Measurements from ENCODE around the gene YBX2. TPM values are rescaled to one million over a fixed set of nuclear protein-coding genes. Genes with fewer than 3 reads are reported as not detected.

YBX2 gene
- total and polyA plus RNA-seq, 2 experiments from 2014 or later: 0.22 TPM; not detected in 1

DNA sequence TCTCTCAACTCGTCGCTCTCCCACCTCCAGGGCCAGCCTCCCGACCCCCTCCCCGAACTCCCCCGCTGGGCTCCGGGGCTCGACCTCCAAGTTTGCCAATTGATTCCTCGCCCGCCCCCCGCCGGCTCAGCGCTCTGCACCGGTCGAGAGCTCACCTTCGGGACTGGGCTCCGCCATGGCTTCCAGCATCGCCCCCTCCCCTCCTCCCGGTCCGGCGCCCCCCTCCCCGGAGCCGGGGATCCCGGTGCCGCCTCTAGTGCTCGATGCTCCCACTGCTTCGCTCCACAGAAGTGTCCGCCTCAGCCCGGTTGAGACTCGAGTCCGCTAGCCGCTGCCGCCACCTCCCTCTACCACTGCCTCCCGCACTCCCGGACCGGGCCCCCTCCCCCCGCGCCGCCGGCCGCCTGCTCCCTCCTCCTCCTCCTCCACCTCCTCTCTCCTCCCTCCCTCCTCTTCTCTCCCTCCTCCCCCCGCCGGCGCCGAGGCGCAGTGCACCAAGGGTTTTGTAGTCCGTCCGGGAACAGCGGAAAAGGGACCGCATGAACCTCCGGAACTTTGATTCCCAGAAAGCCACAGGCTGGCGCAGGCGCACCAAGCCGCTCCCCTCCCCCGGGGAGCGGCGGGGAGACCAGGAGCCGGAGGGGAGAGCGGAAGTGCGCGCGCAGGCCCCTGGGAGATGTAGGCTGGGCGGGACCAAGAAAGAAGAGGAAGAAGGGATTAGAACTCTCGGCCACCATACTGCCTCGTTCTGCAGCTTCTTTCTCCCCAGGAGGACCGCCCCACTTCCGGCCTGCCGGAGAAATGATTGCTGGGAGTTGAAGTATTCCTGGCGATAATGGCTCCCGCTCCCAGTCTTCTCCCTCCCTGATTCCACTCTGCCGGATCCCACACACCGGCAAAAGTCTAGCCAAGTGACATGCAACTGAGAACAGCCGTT lies 55.1 kb downstream of the YBX2 start, which contains the start of gene PHF23:
TSS of gene PHF23 (minus strand) at position 367 of the 937 bp plus-strand sequence. CDS start at position 189, 178 bp downstream.
- TF ChIP-seq EZH2 (IDR thresholded peaks at IDR 0.05; ENCODE audit: insufficient read depth, poor library complexity, severe bottlenecking): no peak
- no peak for TF ChIP-seq EZH2phosphoT487 (IDR thresholded peaks at IDR 0.05; ENCODE audit: insufficient read depth, low read depth)
- Histone ChIP-seq H3K9me2 (ENCODE audit: insufficient read depth) (no peaks in the 10 kb centered on the region), H3K36me3 (ENCODE audit: low read depth) (peaks cover 17% of the 10 kb centered on the region), H3K4me2 (ENCODE audit: unreplicated experiment) (peak within 1 kb of the TSS; percentile 100), H4K20me1 (ENCODE audit: insufficient read depth) (no peaks in the 10 kb centered on the region), H3K4me3 (peak within 1 kb of the TSS; percentile 99), H3K9ac (peak within 1 kb of the TSS; percentile 99), H3K27ac (peak within 1 kb of the TSS; percentile 99), H3K27me3 (replicated peaks; ENCODE audit: insufficient read depth) (no peaks in the 10 kb centered on the region), H3K79me2 (ENCODE audit: insufficient read depth) (peaks cover 71% of the 10 kb centered on the region), H3F3A (ENCODE audit: insufficient read depth) (peaks cover 55% of the 10 kb centered on the region), H2AFZ (0 out of 2 replicates have a peak within 1 kb of the TSS, but pooled peaks have one; percentile 17), H3K9me3 (ENCODE audit: low read depth) (no peaks in the 10 kb centered on the region), H3K4me1 (ENCODE audit: insufficient read depth) (peaks cover 32% of the 10 kb centered on the region)
- in situ Hi-C loops (cut with MboI): no loop called here
- DNase-seq: peak; percentile 100
- WGBS, 2 experiments (ENCODE audit: low coverage in 1 of 2, low lambda C conversion rate in 2 of 2, missing lambda C conversion rate in 2 of 2): 0 to 2% methylated on average over 40 to 69 of the region's 72 CpGs

DNA sequence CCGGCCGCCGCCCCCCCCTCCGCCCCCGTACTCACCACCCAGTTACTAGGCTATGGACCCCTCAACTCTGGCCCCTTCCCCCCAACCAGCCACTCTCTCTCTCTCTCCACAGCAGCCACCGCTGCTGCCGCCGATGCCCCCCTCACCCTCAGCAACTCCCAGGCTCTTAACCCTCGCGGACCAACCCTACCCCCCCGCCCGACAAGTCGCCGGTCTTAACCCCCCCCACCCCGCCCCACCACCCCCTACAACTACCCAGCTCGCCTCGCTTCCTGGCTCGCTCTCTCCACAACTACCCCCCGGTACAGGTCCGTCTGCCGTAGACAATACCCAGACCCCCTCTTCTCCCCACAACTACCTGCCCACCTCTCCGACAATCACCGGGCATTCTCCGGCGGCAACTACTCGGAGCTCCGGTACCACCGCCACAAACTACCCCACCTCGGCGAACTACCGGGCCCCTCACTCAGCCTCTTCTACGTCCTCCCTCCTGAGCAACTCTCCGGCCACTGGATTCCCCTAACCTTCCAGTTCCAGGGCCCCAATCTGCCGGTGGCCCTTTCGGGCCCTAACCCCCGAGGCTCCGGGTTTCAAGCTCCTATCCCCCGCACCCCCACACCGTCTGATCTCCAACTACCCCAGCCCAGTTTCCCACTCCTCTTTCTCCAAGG lies 55.9 kb downstream of the YBX2 start:
- H3F3A ChIP-seq (ENCODE audit: insufficient read depth): peaks cover 54% of the 10 kb centered on the region
- peak overlapping the region; percentile 77 for H3K27ac ChIP-seq
- peak; percentile 56 for DNase-seq
- H3K9me2 ChIP-seq (ENCODE audit: insufficient read depth): no peaks in the 10 kb centered on the region
- no peaks in the 10 kb centered on the region for H4K20me1 ChIP-seq (ENCODE audit: insufficient read depth)
- peaks cover 70% of the 10 kb centered on the region for H3K79me2 ChIP-seq (ENCODE audit: insufficient read depth)
- WGBS, 2 experiments (ENCODE audit: low coverage in 1 of 2, low lambda C conversion rate in 2 of 2, missing lambda C conversion rate in 2 of 2): 1% methylated on average over 23 to 39 of the region's 39 CpGs
- H3K4me3 ChIP-seq: peak overlapping the region; percentile 99
- 0 out of 2 replicates have a peak overlapping the region, but pooled peaks have one; percentile 17 for H2AFZ ChIP-seq
- peak overlapping the region; percentile 82 for H3K4me2 ChIP-seq (ENCODE audit: unreplicated experiment)
- TF ChIP-seq EZH2phosphoT487 (IDR thresholded peaks at IDR 0.05; ENCODE audit: insufficient read depth, low read depth) (no peak), EZH2 (IDR thresholded peaks at IDR 0.05; ENCODE audit: insufficient read depth, poor library complexity, severe bottlenecking) (no peak)
- H3K27me3 ChIP-seq (replicated peaks; ENCODE audit: insufficient read depth): no peaks in the 10 kb centered on the region
- H3K4me1 ChIP-seq (ENCODE audit: insufficient read depth): peaks cover 32% of the 10 kb centered on the region
- H3K36me3 ChIP-seq (ENCODE audit: low read depth): peaks cover 14% of the 10 kb centered on the region; the same call in 1 of the 2 replicates
- H3K9ac ChIP-seq: peak overlapping the region; percentile 96
- H3K9me3 ChIP-seq (ENCODE audit: low read depth): no peaks in the 10 kb centered on the region
- in situ Hi-C loops (cut with MboI): no loop called here

Small RNA genes within 50 kb of the gene (small RNA-seq; reads per million reads assigned to genes)
- gene AC026954.2 (ENCODE audit: low read depth, low replicate concordance): not detected
- not detected for gene RF00019 (ENCODE audit: low read depth, low replicate concordance)

Other genes with a start within 250 kb of the YBX2 start
Only the 30 nearest of the 31 such genes appear.
- not detected in 2 replicates for gene ASGR2, start 179.8 kb downstream of the YBX2 start, total RNA-seq (2014; rRNA removed; shearing (Covaris generic))
- gene ASGR2, start 179.8 kb downstream of the YBX2 start, polyA plus RNA-seq (2016; fragmentation: Nextera tagmentation; extraction: Ambion mirVana): not detected in 2 replicates
- 0.97 TPM in 1 of 2 replicates, not detected in the other for gene ASGR1, start 115.3 kb downstream of the YBX2 start, total RNA-seq (2014; rRNA removed; shearing (Covaris generic))
- gene ASGR1, start 115.3 kb downstream of the YBX2 start, polyA plus RNA-seq (2016; fragmentation: Nextera tagmentation; extraction: Ambion mirVana): 0.63 and 0.75 TPM in 2 replicates
- 13.1 and 23.8 TPM in 2 replicates for gene DLG4, start 74.8 kb downstream of the YBX2 start, total RNA-seq (2014; rRNA removed; shearing (Covaris generic))
- 1.3 and 1.9 TPM in 2 replicates for gene DLG4, start 74.8 kb downstream of the YBX2 start, polyA plus RNA-seq (2016; fragmentation: Nextera tagmentation; extraction: Ambion mirVana)
- gene ACADVL, start 74.7 kb downstream of the YBX2 start, total RNA-seq (2014; rRNA removed; shearing (Covaris generic)): 453 and 600 TPM in 2 replicates
- 386 and 441 TPM in 2 replicates for gene ACADVL, start 74.7 kb downstream of the YBX2 start, polyA plus RNA-seq (2016; fragmentation: Nextera tagmentation; extraction: Ambion mirVana)
- 41.2 and 45.8 TPM in 2 replicates for gene DVL2, start 60.1 kb downstream of the YBX2 start, total RNA-seq (2014; rRNA removed; shearing (Covaris generic))
- gene DVL2, start 60.1 kb downstream of the YBX2 start, polyA plus RNA-seq (2016; fragmentation: Nextera tagmentation; extraction: Ambion mirVana): 18.9 and 19.5 TPM in 2 replicates
- gene PHF23, start 55.2 kb downstream of the YBX2 start, total RNA-seq (2014; rRNA removed; shearing (Covaris generic)): 32.0 and 42.6 TPM in 2 replicates
- 40.7 and 45.6 TPM in 2 replicates for gene PHF23, start 55.2 kb downstream of the YBX2 start, polyA plus RNA-seq (2016; fragmentation: Nextera tagmentation; extraction: Ambion mirVana)
- gene GABARAP, start 52.2 kb downstream of the YBX2 start, total RNA-seq (2014; rRNA removed; shearing (Covaris generic)): 152 and 355 TPM in 2 replicates
- 845 and 847 TPM in 2 replicates for gene GABARAP, start 52.2 kb downstream of the YBX2 start, polyA plus RNA-seq (2016; fragmentation: Nextera tagmentation; extraction: Ambion mirVana)
- gene CTDNEP1, start 42.9 kb downstream of the YBX2 start, total RNA-seq (2014; rRNA removed; shearing (Covaris generic)): 38.9 and 63.2 TPM in 2 replicates
- 30.0 and 30.7 TPM in 2 replicates for gene CTDNEP1, start 42.9 kb downstream of the YBX2 start, polyA plus RNA-seq (2016; fragmentation: Nextera tagmentation; extraction: Ambion mirVana)
- 25.9 and 32.9 TPM in 2 replicates for gene ELP5, start 42.4 kb downstream of the YBX2 start, total RNA-seq (2014; rRNA removed; shearing (Covaris generic))
- 34.8 and 34.9 TPM in 2 replicates for gene ELP5, start 42.4 kb downstream of the YBX2 start, polyA plus RNA-seq (2016; fragmentation: Nextera tagmentation; extraction: Ambion mirVana)
- 4.5 and 5.4 TPM in 2 replicates for gene CLDN7, start 32.2 kb downstream of the YBX2 start, total RNA-seq (2014; rRNA removed; shearing (Covaris generic))
- gene CLDN7, start 32.2 kb downstream of the YBX2 start, polyA plus RNA-seq (2016; fragmentation: Nextera tagmentation; extraction: Ambion mirVana): 1.7 and 2.3 TPM in 2 replicates
- gene SLC2A4, start 12.9 kb downstream of the YBX2 start, total RNA-seq (2014; rRNA removed; shearing (Covaris generic)): not detected in 2 replicates
- 0.08 TPM in 1 of 2 replicates, not detected in the other for gene SLC2A4, start 12.9 kb downstream of the YBX2 start, polyA plus RNA-seq (2016; fragmentation: Nextera tagmentation; extraction: Ambion mirVana)
- 869 and 956 TPM in 2 replicates for gene EIF5A, start 13.0 kb upstream of the YBX2 start, total RNA-seq (2014; rRNA removed; shearing (Covaris generic))
- gene EIF5A, start 13.0 kb upstream of the YBX2 start, polyA plus RNA-seq (2016; fragmentation: Nextera tagmentation; extraction: Ambion mirVana): 998 and 1,047 TPM in 2 replicates
- 50.1 and 81.3 TPM in 2 replicates for gene GPS2, start 20.7 kb upstream of the YBX2 start, total RNA-seq (2014; rRNA removed; shearing (Covaris generic))
- gene GPS2, start 20.7 kb upstream of the YBX2 start, polyA plus RNA-seq (2016; fragmentation: Nextera tagmentation; extraction: Ambion mirVana): 53.8 and 59.4 TPM in 2 replicates
- 12.8 and 20.1 TPM in 2 replicates for gene NEURL4, start 34.7 kb upstream of the YBX2 start, total RNA-seq (2014; rRNA removed; shearing (Covaris generic))
- gene NEURL4, start 34.7 kb upstream of the YBX2 start, polyA plus RNA-seq (2016; fragmentation: Nextera tagmentation; extraction: Ambion mirVana): 2.0 and 2.1 TPM in 2 replicates
- gene ACAP1, start 41.9 kb upstream of the YBX2 start, total RNA-seq (2014; rRNA removed; shearing (Covaris generic)): 0.89 and 4.4 TPM in 2 replicates
- 15.6 and 15.7 TPM in 2 replicates for gene ACAP1, start 41.9 kb upstream of the YBX2 start, polyA plus RNA-seq (2016; fragmentation: Nextera tagmentation; extraction: Ambion mirVana)
- gene KCTD11, start 57.5 kb upstream of the YBX2 start, total RNA-seq (2014; rRNA removed; shearing (Covaris generic)): 24.9 and 27.2 TPM in 2 replicates
- 15.5 and 16.2 TPM in 2 replicates for gene KCTD11, start 57.5 kb upstream of the YBX2 start, polyA plus RNA-seq (2016; fragmentation: Nextera tagmentation; extraction: Ambion mirVana)
- gene TMEM95, start 60.5 kb upstream of the YBX2 start, total RNA-seq (2014; rRNA removed; shearing (Covaris generic)): not detected in 2 replicates
- gene TMEM95, start 60.5 kb upstream of the YBX2 start, polyA plus RNA-seq (2016; fragmentation: Nextera tagmentation; extraction: Ambion mirVana): not detected in 2 replicates
- gene TNK1, start 86.5 kb upstream of the YBX2 start, total RNA-seq (2014; rRNA removed; shearing (Covaris generic)): 0.43 and 2.7 TPM in 2 replicates
- gene TNK1, start 86.5 kb upstream of the YBX2 start, polyA plus RNA-seq (2016; fragmentation: Nextera tagmentation; extraction: Ambion mirVana): 1.1 and 1.2 TPM in 2 replicates
- 72.8 and 73.9 TPM in 2 replicates for gene PLSCR3, start 99.9 kb upstream of the YBX2 start, total RNA-seq (2014; rRNA removed; shearing (Covaris generic))
- 136 and 153 TPM in 2 replicates for gene PLSCR3, start 99.9 kb upstream of the YBX2 start, polyA plus RNA-seq (2016; fragmentation: Nextera tagmentation; extraction: Ambion mirVana)
- gene TMEM256, start 109.5 kb upstream of the YBX2 start, total RNA-seq (2014; rRNA removed; shearing (Covaris generic)): 18.0 and 59.3 TPM in 2 replicates
- 40.1 and 44.2 TPM in 2 replicates for gene TMEM256, start 109.5 kb upstream of the YBX2 start, polyA plus RNA-seq (2016; fragmentation: Nextera tagmentation; extraction: Ambion mirVana)
- 8.0 and 9.5 TPM in 2 replicates for gene NLGN2, start 113.2 kb upstream of the YBX2 start, total RNA-seq (2014; rRNA removed; shearing (Covaris generic))
- gene NLGN2, start 113.2 kb upstream of the YBX2 start, polyA plus RNA-seq (2016; fragmentation: Nextera tagmentation; extraction: Ambion mirVana): 3.3 and 3.5 TPM in 2 replicates
- gene SPEM1, start 125.7 kb upstream of the YBX2 start, total RNA-seq (2014; rRNA removed; shearing (Covaris generic)): not detected in 2 replicates
- not detected in 2 replicates for gene SPEM1, start 125.7 kb upstream of the YBX2 start, polyA plus RNA-seq (2016; fragmentation: Nextera tagmentation; extraction: Ambion mirVana)
- gene SPEM2, start 131.0 kb upstream of the YBX2 start, total RNA-seq (2014; rRNA removed; shearing (Covaris generic)): not detected in 2 replicates
- gene SPEM2, start 131.0 kb upstream of the YBX2 start, polyA plus RNA-seq (2016; fragmentation: Nextera tagmentation; extraction: Ambion mirVana): not detected in 2 replicates
- gene SPEM3, start 134.2 kb upstream of the YBX2 start, total RNA-seq (2014; rRNA removed; shearing (Covaris generic)): not detected in 2 replicates
- not detected in 2 replicates for gene SPEM3, start 134.2 kb upstream of the YBX2 start, polyA plus RNA-seq (2016; fragmentation: Nextera tagmentation; extraction: Ambion mirVana)
- gene TMEM102, start 140.8 kb upstream of the YBX2 start, total RNA-seq (2014; rRNA removed; shearing (Covaris generic)): 3.2 and 7.7 TPM in 2 replicates
- gene TMEM102, start 140.8 kb upstream of the YBX2 start, polyA plus RNA-seq (2016; fragmentation: Nextera tagmentation; extraction: Ambion mirVana): 3.4 and 4.3 TPM in 2 replicates
- not detected in 2 replicates for gene FGF11, start 144.9 kb upstream of the YBX2 start, total RNA-seq (2014; rRNA removed; shearing (Covaris generic))
- gene FGF11, start 144.9 kb upstream of the YBX2 start, polyA plus RNA-seq (2016; fragmentation: Nextera tagmentation; extraction: Ambion mirVana): 0.22 and 0.36 TPM in 2 replicates
- 3.9 and 4.9 TPM in 2 replicates for gene CHRNB1, start 150.4 kb upstream of the YBX2 start, total RNA-seq (2014; rRNA removed; shearing (Covaris generic))
- gene CHRNB1, start 150.4 kb upstream of the YBX2 start, polyA plus RNA-seq (2016; fragmentation: Nextera tagmentation; extraction: Ambion mirVana): 3.5 and 4.2 TPM in 2 replicates
- 32.9 and 35.9 TPM in 2 replicates for gene ZBTB4, start 185.0 kb upstream of the YBX2 start, total RNA-seq (2014; rRNA removed; shearing (Covaris generic))
- 17.7 and 18.2 TPM in 2 replicates for gene ZBTB4, start 185.0 kb upstream of the YBX2 start, polyA plus RNA-seq (2016; fragmentation: Nextera tagmentation; extraction: Ambion mirVana)
- not detected in 2 replicates for gene SLC35G6, start 186.8 kb upstream of the YBX2 start, total RNA-seq (2014; rRNA removed; shearing (Covaris generic))
- 0.14 TPM in 1 of 2 replicates, not detected in the other for gene SLC35G6, start 186.8 kb upstream of the YBX2 start, polyA plus RNA-seq (2016; fragmentation: Nextera tagmentation; extraction: Ambion mirVana)
- 45.9 and 46.2 TPM in 2 replicates for gene POLR2A, start 189.7 kb upstream of the YBX2 start, total RNA-seq (2014; rRNA removed; shearing (Covaris generic))
- 74.1 and 75.7 TPM in 2 replicates for gene POLR2A, start 189.7 kb upstream of the YBX2 start, polyA plus RNA-seq (2016; fragmentation: Nextera tagmentation; extraction: Ambion mirVana)